Astrocyte (in vitro differentiated cells and primary cell): ENCODE measurements around the gene MACIR. TPM values are rescaled to one million over a fixed set of nuclear protein-coding genes. Genes with fewer than 3 reads are reported as not detected.
A peak's percentile ranks its signal among the peaks of the same experiment; 100 is the strongest.

Source experiments
- DNase-seq: peaks from one replicate; pipeline ENCODE4 v3.0.0-alpha.2; 2010; ENCODE audit warnings: low read depth
- FAIRE-seq: peaks from 2 replicates; lab custom pipeline; 2011; peaks lifted over from hg19 to GRCh38; lab: Jason Lieb, UNC
- H2AFZ ChIP-seq: 2 replicates; pipeline ENCODE4 v1.6.0; 2012; ENCODE audit warnings: low read depth, low read length, inconsistent platforms
- H3K27ac ChIP-seq: 2 replicates; pipeline ENCODE4 v1.5.1; 2011; ENCODE audit warnings: low read depth, low read length, inconsistent platforms
- H3K27me3 ChIP-seq: 2 replicates; pipeline ENCODE4 v1.6.0; 2011; ENCODE audit warnings: low read length, inconsistent platforms; ENCODE audit not compliant: insufficient read depth
- H3K36me3 ChIP-seq: 2 replicates; pipeline ENCODE4 v1.5.1; 2011; ENCODE audit warnings: low read length, inconsistent platforms; ENCODE audit not compliant: insufficient read depth
- H3K4me1 ChIP-seq: 2 replicates; pipeline ENCODE4 v1.5.1; 2011; ENCODE audit warnings: low read length, inconsistent platforms; ENCODE audit not compliant: insufficient read depth
- H3K4me2 ChIP-seq: 2 replicates; pipeline ENCODE4 v1.6.0; 2012; ENCODE audit warnings: low read length, inconsistent platforms
- H3K4me3 ChIP-seq: 2 replicates; pipeline ENCODE4 v1.5.1; 2011; ENCODE audit warnings: low read depth, mild to moderate bottlenecking, low read length, inconsistent platforms; ENCODE audit not compliant: insufficient read depth
- H3K79me2 ChIP-seq: 2 replicates; pipeline ENCODE4 v1.6.0; 2012; ENCODE audit warnings: mild to moderate bottlenecking, low read length, inconsistent platforms; ENCODE audit not compliant: insufficient read depth
- H3K9ac ChIP-seq: 2 replicates; pipeline ENCODE4 v1.6.0; 2012; ENCODE audit warnings: mild to moderate bottlenecking, low read length, inconsistent platforms
- H3K9me3 ChIP-seq: 2 replicates; pipeline ENCODE4 v1.5.1; 2012; ENCODE audit warnings: low read depth, mild to moderate bottlenecking, low read length, inconsistent platforms; ENCODE audit not compliant: insufficient read depth
- H4K20me1 ChIP-seq: 2 replicates; pipeline ENCODE4 v1.6.0; 2012; ENCODE audit warnings: low read length, inconsistent platforms; ENCODE audit not compliant: insufficient read depth
- H3K27ac Mint-ChIP-seq: one replicate; pipeline ENCODE4 v1.8.0; 2021; ENCODE audit warnings: mild to moderate bottlenecking, mixed read lengths; ENCODE audit not compliant: unreplicated experiment
- H3K27me3 Mint-ChIP-seq: one replicate; pipeline ENCODE4 v1.8.0; 2021; ENCODE audit warnings: low read depth, mixed read lengths; ENCODE audit not compliant: unreplicated experiment
- H3K36me3 Mint-ChIP-seq: one replicate; pipeline ENCODE4 v1.8.0; 2021; ENCODE audit warnings: low read depth, mixed read lengths; ENCODE audit not compliant: unreplicated experiment
- H3K4me1 Mint-ChIP-seq: one replicate; pipeline ENCODE4 v1.8.0; 2021; ENCODE audit warnings: low read depth, mixed read lengths; ENCODE audit not compliant: unreplicated experiment
- H3K4me3 Mint-ChIP-seq: one replicate; pipeline ENCODE4 v1.8.0; 2021; ENCODE audit warnings: mild to moderate bottlenecking, moderate library complexity, mixed read lengths; ENCODE audit not compliant: unreplicated experiment
- H3K9me3 Mint-ChIP-seq: one replicate; pipeline ENCODE4 v1.8.0; 2021; ENCODE audit warnings: mild to moderate bottlenecking, mixed read lengths; ENCODE audit not compliant: unreplicated experiment
- EZH2 ChIP-seq: IDR thresholded peaks from 2 replicates; pipeline ENCODE4 v1.6.1; 2012; ENCODE audit warnings: mild to moderate bottlenecking, low read length, inconsistent platforms; ENCODE audit not compliant: insufficient read depth
- total RNA-seq: library from RNA; stranded (reverse); gene quantifications from 2 replicates; pipeline ENCODE4 v1.2.1, GENCODE V29; 2021
- TF ChIP-seq, protein P1 (sequence below): IDR thresholded peaks from 2 replicates; pipeline ENCODE4 v1.5.1; 2011; ENCODE audit warnings: low read depth, mild to moderate bottlenecking, inconsistent platforms, low read length, moderate library complexity; ENCODE audit not compliant: insufficient read depth

Gene MACIR
- total RNA-seq, 1 donor from 2014 or later, result 27.1 TPM

DNA sequence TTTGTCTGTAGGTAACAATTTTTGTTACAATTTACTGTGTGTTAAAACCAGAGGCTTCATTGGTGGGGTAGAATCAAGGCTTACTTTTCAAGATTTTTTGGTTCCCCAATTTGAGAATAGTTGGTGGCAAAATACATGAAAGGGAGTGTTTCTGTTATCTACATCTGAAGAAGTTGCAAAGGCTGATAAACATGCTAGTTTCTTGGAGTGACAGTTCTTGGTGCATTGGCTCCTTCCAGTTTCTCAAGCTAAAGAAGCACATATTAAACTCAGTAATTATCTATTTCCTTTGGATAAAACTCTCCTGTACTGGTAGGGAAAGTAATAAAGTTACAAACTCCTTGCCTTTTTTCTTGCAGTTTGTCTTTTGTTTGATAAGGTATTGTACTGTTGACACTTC, 5.9 kb downstream of the MACIR start:
- DNase-seq (no peak), FAIRE-seq (no peak)
- H3K4me1 ChIP-seq, result peaks cover 5% of the 10 kb centered on the region
- Mint-ChIP-seq H3K4me3 (no peak overlapping the region), H3K27me3 (no peaks in the 10 kb centered on the region), H3K9me3 (no peaks in the 10 kb centered on the region), H3K27ac (no peak overlapping the region), H3K4me1 (peaks cover 26% of the 10 kb centered on the region), H3K36me3 (no peaks in the 10 kb centered on the region)
- TF ChIP-seq, protein P1, sequence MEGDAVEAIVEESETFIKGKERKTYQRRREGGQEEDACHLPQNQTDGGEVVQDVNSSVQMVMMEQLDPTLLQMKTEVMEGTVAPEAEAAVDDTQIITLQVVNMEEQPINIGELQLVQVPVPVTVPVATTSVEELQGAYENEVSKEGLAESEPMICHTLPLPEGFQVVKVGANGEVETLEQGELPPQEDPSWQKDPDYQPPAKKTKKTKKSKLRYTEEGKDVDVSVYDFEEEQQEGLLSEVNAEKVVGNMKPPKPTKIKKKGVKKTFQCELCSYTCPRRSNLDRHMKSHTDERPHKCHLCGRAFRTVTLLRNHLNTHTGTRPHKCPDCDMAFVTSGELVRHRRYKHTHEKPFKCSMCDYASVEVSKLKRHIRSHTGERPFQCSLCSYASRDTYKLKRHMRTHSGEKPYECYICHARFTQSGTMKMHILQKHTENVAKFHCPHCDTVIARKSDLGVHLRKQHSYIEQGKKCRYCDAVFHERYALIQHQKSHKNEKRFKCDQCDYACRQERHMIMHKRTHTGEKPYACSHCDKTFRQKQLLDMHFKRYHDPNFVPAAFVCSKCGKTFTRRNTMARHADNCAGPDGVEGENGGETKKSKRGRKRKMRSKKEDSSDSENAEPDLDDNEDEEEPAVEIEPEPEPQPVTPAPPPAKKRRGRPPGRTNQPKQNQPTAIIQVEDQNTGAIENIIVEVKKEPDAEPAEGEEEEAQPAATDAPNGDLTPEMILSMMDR, result no peak
- no peak for TF ChIP-seq EZH2
- H3K27ac ChIP-seq, result no peak overlapping the region
- no peak overlapping the region for H2AFZ ChIP-seq
- no peak overlapping the region for H3K9ac ChIP-seq
- no peaks in the 10 kb centered on the region for H3K27me3 ChIP-seq
- no peak overlapping the region for H3K4me3 ChIP-seq
- peaks cover 3% of the 10 kb centered on the region for H3K36me3 ChIP-seq
- H3K4me2 ChIP-seq, result no peak overlapping the region
- peaks cover 53% of the 10 kb centered on the region for H4K20me1 ChIP-seq
- H3K79me2 ChIP-seq, result peaks cover 99% of the 10 kb centered on the region
- H3K9me3 ChIP-seq, result no peaks in the 10 kb centered on the region

DNA sequence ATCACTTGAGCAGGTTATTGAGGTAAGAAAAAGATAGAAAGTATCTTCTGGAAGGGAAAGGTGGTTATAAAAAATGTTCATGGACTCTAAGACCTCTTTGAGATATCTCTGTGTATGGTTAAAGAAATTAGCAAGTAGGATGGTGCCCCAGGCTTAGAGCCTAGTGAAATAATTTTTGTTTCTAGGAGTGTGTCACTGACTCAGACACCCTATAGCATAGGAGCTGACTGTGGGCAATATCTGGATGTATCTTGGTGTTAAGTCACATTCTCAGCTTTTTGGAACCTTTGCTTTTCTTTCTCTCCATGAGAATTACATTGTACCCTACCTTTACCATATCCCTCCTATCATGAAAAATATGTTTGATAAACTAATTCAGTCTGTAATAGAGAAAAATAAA, 12.0 kb downstream of the MACIR start:
- DNase-seq (no peak), FAIRE-seq (no peak)
- no peaks in the 10 kb centered on the region for H3K27me3 Mint-ChIP-seq
- Histone ChIP-seq H3K27me3 (no peaks in the 10 kb centered on the region), H3K4me1 (peaks cover 12% of the 10 kb centered on the region), H3K79me2 (peaks cover 97% of the 10 kb centered on the region), H3K9me3 (no peaks in the 10 kb centered on the region), H2AFZ (no peak overlapping the region), H4K20me1 (peaks cover 26% of the 10 kb centered on the region), H3K4me3 (no peak overlapping the region), H3K27ac (no peak overlapping the region), H3K4me2 (no peak overlapping the region), H3K36me3 (peaks cover 3% of the 10 kb centered on the region), H3K9ac (no peak overlapping the region)
- TF ChIP-seq, protein P1, result no peak
- TF ChIP-seq EZH2, result no peak
- H3K4me3 Mint-ChIP-seq, result no peak overlapping the region
- H3K9me3 Mint-ChIP-seq, result no peaks in the 10 kb centered on the region
- H3K36me3 Mint-ChIP-seq, result peaks cover 3% of the 10 kb centered on the region
- peak overlapping the region; percentile 20 for H3K27ac Mint-ChIP-seq
- H3K4me1 Mint-ChIP-seq, result peaks cover 29% of the 10 kb centered on the region

DNA sequence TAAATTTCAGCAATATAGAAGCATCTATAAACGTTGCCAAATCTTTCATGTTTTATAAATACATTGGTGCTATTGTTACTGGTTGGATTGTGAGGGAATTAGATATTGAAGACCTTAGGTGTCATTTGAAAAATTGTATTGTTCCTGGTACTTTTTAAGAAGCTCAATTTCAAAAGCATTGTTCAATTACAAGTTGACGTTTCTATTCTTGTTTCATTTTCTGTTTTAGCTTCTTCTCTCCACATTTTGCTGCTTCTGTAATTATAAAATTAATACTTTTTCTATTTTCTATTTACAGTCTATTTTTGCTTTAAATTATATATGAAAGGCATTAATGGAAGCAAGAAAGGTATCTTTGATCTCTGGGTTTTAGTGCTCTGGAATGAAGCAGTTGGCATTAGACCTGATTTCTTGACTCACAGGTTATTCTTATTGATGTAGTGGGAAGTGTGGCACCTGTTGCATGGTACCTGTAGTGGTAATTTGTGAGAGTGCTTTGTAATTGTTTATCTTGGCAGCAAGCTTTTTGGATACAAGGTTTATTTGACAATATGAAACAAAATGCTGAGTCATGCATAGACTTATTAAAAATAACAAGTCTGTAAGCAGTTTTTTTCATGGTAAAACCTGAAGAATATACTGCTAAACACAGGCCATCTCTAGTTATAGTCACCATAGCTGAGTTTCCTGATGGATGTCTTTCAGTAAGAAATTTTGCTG, 13.2 kb downstream of the MACIR start:
- H3K4me3 Mint-ChIP-seq, result no peak overlapping the region

More for the DNA sequence above, 13.2 kb downstream of the MACIR start:
- H2AFZ ChIP-seq, result no peak overlapping the region
- H3K4me2 ChIP-seq, result peak overlapping the region; percentile 20
- TF ChIP-seq, protein P1, result no peak
- peaks cover 19% of the 10 kb centered on the region for H4K20me1 ChIP-seq
- H3K36me3 ChIP-seq, result peaks cover 10% of the 10 kb centered on the region
- H3K9me3 Mint-ChIP-seq, result no peaks in the 10 kb centered on the region
- peaks cover 12% of the 10 kb centered on the region for H3K4me1 ChIP-seq
- peaks cover 8% of the 10 kb centered on the region for H3K36me3 Mint-ChIP-seq
- H3K4me1 Mint-ChIP-seq, result peaks cover 29% of the 10 kb centered on the region
- no peaks in the 10 kb centered on the region for H3K27me3 Mint-ChIP-seq
- H3K27me3 ChIP-seq, result no peaks in the 10 kb centered on the region
- peak; percentile 14 for DNase-seq
- H3K27ac ChIP-seq, result no peak overlapping the region
- H3K9me3 ChIP-seq, result no peaks in the 10 kb centered on the region
- peak; percentile 32 for FAIRE-seq
- H3K4me3 ChIP-seq, result no peak overlapping the region
- H3K79me2 ChIP-seq, result peaks cover 97% of the 10 kb centered on the region
- no peak overlapping the region for H3K27ac Mint-ChIP-seq
- H3K9ac ChIP-seq, result no peak overlapping the region
